ENCODE measurements around the gene LPP. TPM values are rescaled to one million over a fixed set of nuclear protein-coding genes. Genes with fewer than 3 reads are reported as not detected.

LPP gene
- total and polyA plus RNA-seq, 9 of the 15 experiments (the other 6 are each of a cell fraction or from before 2014, with no cell fraction given) = 0.07 to 0.18 TPM; not detected in 7

DNA sequence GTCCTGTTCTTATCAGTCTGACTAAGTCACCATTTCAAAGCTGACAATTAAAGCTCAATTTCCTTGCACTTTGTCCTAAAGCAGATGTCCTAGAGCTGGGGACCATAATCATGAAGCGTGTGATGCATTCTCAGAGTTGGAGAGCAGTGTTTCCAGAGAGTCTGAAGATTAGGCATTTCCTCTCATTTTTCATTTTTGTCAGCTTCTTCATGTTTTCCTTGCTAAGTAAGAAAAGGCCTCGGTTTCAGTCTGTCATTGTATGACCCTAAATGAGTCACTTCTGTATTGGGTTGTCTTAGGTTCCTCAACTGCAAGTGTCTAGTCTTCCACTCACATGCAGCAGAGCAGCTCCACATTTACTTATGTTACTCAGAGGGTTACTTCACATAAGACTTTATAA is 760.6 kb downstream of the LPP start (continued):
- TF ChIP-seq ZNF311 (CRISPR knock-in tag; IDR thresholded peaks at IDR 0.05) (no peak), SAP30 (IDR thresholded peaks at IDR 0.05; ENCODE audit: borderline replicate concordance, insufficient read depth, low read depth, low read length, poor library complexity, severe bottlenecking) (no peak), ZNF175 (CRISPR knock-in tag; IDR thresholded peaks at IDR 0.05; ENCODE audit: low read depth) (no peak), MCM7 (IDR thresholded peaks at IDR 0.05) (no peak), NBN (IDR thresholded peaks at IDR 0.05; ENCODE audit: low read depth) (no peak), NCOR1 (IDR thresholded peaks at IDR 0.05) (no peak), ZNF217 (CRISPR knock-in tag; IDR thresholded peaks at IDR 0.05) (no peak), ZNF354B (CRISPR knock-in tag; IDR thresholded peaks at IDR 0.05) (no peak), MXI1 (IDR thresholded peaks at IDR 0.05; ENCODE audit: low read depth, low read length) (no peak)
- TF ChIP-seq, protein P1, sequence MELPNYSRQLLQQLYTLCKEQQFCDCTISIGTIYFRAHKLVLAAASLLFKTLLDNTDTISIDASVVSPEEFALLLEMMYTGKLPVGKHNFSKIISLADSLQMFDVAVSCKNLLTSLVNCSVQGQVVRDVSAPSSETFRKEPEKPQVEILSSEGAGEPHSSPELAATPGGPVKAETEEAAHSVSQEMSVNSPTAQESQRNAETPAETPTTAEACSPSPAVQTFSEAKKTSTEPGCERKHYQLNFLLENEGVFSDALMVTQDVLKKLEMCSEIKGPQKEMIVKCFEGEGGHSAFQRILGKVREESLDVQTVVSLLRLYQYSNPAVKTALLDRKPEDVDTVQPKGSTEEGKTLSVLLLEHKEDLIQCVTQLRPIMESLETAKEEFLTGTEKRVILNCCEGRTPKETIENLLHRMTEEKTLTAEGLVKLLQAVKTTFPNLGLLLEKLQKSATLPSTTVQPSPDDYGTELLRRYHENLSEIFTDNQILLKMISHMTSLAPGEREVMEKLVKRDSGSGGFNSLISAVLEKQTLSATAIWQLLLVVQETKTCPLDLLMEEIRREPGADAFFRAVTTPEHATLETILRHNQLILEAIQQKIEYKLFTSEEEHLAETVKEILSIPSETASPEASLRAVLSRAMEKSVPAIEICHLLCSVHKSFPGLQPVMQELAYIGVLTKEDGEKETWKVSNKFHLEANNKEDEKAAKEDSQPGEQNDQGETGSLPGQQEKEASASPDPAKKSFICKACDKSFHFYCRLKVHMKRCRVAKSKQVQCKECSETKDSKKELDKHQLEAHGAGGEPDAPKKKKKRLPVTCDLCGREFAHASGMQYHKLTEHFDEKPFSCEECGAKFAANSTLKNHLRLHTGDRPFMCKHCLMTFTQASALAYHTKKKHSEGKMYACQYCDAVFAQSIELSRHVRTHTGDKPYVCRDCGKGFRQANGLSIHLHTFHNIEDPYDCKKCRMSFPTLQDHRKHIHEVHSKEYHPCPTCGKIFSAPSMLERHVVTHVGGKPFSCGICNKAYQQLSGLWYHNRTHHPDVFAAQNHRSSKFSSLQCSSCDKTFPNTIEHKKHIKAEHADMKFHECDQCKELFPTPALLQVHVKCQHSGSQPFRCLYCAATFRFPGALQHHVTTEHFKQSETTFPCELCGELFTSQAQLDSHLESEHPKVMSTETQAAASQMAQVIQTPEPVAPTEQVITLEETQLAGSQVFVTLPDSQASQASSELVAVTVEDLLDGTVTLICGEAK (IDR thresholded peaks at IDR 0.05) = no peak
- TF ChIP-seq, protein P1 (CRISPR knock-in tag; IDR thresholded peaks at IDR 0.05) = no peak
- TF ChIP-seq, protein P2, sequence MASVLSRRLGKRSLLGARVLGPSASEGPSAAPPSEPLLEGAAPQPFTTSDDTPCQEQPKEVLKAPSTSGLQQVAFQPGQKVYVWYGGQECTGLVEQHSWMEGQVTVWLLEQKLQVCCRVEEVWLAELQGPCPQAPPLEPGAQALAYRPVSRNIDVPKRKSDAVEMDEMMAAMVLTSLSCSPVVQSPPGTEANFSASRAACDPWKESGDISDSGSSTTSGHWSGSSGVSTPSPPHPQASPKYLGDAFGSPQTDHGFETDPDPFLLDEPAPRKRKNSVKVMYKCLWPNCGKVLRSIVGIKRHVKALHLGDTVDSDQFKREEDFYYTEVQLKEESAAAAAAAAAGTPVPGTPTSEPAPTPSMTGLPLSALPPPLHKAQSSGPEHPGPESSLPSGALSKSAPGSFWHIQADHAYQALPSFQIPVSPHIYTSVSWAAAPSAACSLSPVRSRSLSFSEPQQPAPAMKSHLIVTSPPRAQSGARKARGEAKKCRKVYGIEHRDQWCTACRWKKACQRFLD (CRISPR knock-in tag; IDR thresholded peaks at IDR 0.05) = no peak
- TF ChIP-seq, protein P3, sequence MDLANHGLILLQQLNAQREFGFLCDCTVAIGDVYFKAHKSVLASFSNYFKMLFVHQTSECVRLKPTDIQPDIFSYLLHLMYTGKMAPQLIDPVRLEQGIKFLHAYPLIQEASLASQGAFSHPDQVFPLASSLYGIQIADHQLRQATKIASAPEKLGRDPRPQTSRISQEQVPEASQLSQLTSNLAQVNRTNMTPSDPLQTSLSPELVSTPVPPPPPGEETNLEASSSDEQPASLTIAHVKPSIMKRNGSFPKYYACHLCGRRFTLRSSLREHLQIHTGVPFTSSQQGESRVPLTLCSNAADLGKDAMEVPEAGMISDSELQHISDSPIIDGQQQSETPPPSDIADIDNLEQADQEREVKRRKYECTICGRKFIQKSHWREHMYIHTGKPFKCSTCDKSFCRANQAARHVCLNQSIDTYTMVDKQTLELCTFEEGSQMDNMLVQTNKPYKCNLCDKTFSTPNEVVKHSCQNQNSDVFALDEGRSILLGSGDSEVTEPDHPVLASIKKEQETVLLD (IDR thresholded peaks at IDR 0.05) = no peak
- TF ChIP-seq, protein P4, sequence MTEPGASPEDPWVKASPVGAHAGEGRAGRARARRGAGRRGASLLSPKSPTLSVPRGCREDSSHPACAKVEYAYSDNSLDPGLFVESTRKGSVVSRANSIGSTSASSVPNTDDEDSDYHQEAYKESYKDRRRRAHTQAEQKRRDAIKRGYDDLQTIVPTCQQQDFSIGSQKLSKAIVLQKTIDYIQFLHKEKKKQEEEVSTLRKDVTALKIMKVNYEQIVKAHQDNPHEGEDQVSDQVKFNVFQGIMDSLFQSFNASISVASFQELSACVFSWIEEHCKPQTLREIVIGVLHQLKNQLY (CRISPR knock-in tag; conservative IDR thresholded peaks at IDR 0.05) = no peak

Measured in K562 (cell line).